Inferior parietal cortex (tissue), 1 donor: ENCODE measurements around the gene KLHDC8B.
A peak's percentile ranks its signal among the peaks of the same experiment; 100 is the strongest.

Source experiments
- DNase-seq: peaks from one replicate; pipeline ENCODE4 v3.0.0-alpha.2; 2016; ENCODE audit errors: extremely low spot score

KLHDC8B gene

GRCh38 chr3:49171119-49171774 is at the start of gene KLHDC8B:
Gene KLHDC8B, plus strand, starts transcription at chr3:49171598. Its CDS starts 1,172 bp downstream, at chr3:49172770.
- DNase-seq, result peak; percentile 69

GRCh38 chr3:49122022-49122421 is 49.4 kb upstream of the KLHDC8B start:
- no peak for DNase-seq

GRCh38 chr3:49122451-49122850 is 48.9 kb upstream of the KLHDC8B start:
- no peak for DNase-seq

- no peak for DNase-seq
These were observed 48.4 kb upstream of the KLHDC8B start for GRCh38 chr3:49122886-49123545.

GRCh38 chr3:49123687-49124086 is 47.7 kb upstream of the KLHDC8B start:
- DNase-seq, result no peak

GRCh38 chr3:49124203-49124602 is 47.2 kb upstream of the KLHDC8B start:
- DNase-seq, result no peak

- DNase-seq, result no peak
These were observed 46.3 kb upstream of the KLHDC8B start for GRCh38 chr3:49124991-49125670.

GRCh38 chr3:49131040-49131439 is 40.4 kb upstream of the KLHDC8B start:
- no peak for DNase-seq

GRCh38 chr3:49131576-49131975 is 39.8 kb upstream of the KLHDC8B start:
- DNase-seq, result no peak

GRCh38 chr3:49132073-49132436 is 39.3 kb upstream of the KLHDC8B start:
- DNase-seq, result no peak

- peak; percentile 69 for DNase-seq
These were observed 38.8 kb upstream of the KLHDC8B start, which contains the start of gene LAMB2 for GRCh38 chr3:49132437-49133225. Gene LAMB2, minus strand, starts transcription at chr3:49133050. Its CDS starts 183 bp downstream, at chr3:49132867.

GRCh38 chr3:49133226-49133951 is 38.0 kb upstream of the KLHDC8B start:
- DNase-seq, result peak; percentile 82

- DNase-seq, result no peak
These were observed 36.7 kb upstream of the KLHDC8B start for GRCh38 chr3:49134471-49135265.

GRCh38 chr3:49135499-49135898 is 35.9 kb upstream of the KLHDC8B start:
- no peak for DNase-seq

- no peak for DNase-seq
These were observed 31.3 kb upstream of the KLHDC8B start for GRCh38 chr3:49140080-49140479.

GRCh38 chr3:49148159-49148558 is 23.2 kb upstream of the KLHDC8B start:
- no peak for DNase-seq

- no peak for DNase-seq
These were observed 19.8 kb upstream of the KLHDC8B start for GRCh38 chr3:49151610-49152009.

GRCh38 chr3:49153349-49153912 is 18.0 kb upstream of the KLHDC8B start:
- no peak for DNase-seq

- DNase-seq, result no peak
These were observed 14.1 kb upstream of the KLHDC8B start for GRCh38 chr3:49157289-49157688.

GRCh38 chr3:49158103-49158709 is 13.2 kb upstream of the KLHDC8B start:
- DNase-seq, result peak; percentile 5
